CD14-positive monocyte (primary cell): ENCODE data around the gene AIG1. TPM values are rescaled to one million over a fixed set of nuclear protein-coding genes. Genes with fewer than 3 reads are reported as not detected.

ENCODE experiments used
- DNase-seq, 3 donors: peaks; one replicate each; pipeline ENCODE4 v3.0.0-alpha.2; 2011 to 2022
- H2AFZ ChIP-seq: 2 replicates; pipeline ENCODE4 v1.6.0; 2012; ENCODE audit warnings: mild to moderate bottlenecking, low read depth, low read length, inconsistent platforms; ENCODE audit not compliant: insufficient read depth, poor library complexity, severe bottlenecking
- H3K27ac ChIP-seq, 2 donors: 1 replicate in 1 of 2; 2 replicates in 1 of 2; pipeline ENCODE4 v1.5.1; 2012 to 2013; ENCODE audit warnings: low read length in 2 of 2, control low read depth in 1 of 2, inconsistent platforms in 1 of 2, low read depth in 1 of 2, mild to moderate bottlenecking in 1 of 2
- H3K27me3 ChIP-seq, 2 donors: one replicate each; pipeline versions ENCODE4 v1.6.0 to v1.6.1; 2011 to 2013; ENCODE audit warnings: low read length in 2 of 2; ENCODE audit not compliant: control insufficient read depth in 2 of 2, insufficient read depth in 2 of 2
- H3K36me3 ChIP-seq, 2 donors: replicated peaks in 1 of 2; 1 replicate in 1 of 2; 2 replicates in 1 of 2; pipeline versions ENCODE4 v1.5.1 to v1.6.1; 2012 to 2013; ENCODE audit warnings: low read length in 2 of 2, control low read depth in 1 of 2, inconsistent platforms in 1 of 2, mild to moderate bottlenecking in 1 of 2; ENCODE audit not compliant: insufficient read depth in 2 of 2, control insufficient read depth in 1 of 2
- H3K4me1 ChIP-seq, 2 donors: 1 replicate in 1 of 2; 2 replicates in 1 of 2; pipeline versions ENCODE4 v1.5.1 to v1.6.1; 2012 to 2013; ENCODE audit warnings: low read length in 2 of 2, control low read depth in 1 of 2, inconsistent platforms in 1 of 2, mild to moderate bottlenecking in 1 of 2, moderate library complexity in 1 of 2; ENCODE audit not compliant: insufficient read depth in 2 of 2, control insufficient read depth in 1 of 2
- H3K4me2 ChIP-seq: replicated peaks from 2 replicates; pipeline ENCODE3; 2012; ENCODE audit warnings: low read length, moderate library complexity, mild to moderate bottlenecking; ENCODE audit not compliant: poor library complexity, severe bottlenecking; ENCODE audit errors: extremely low read depth
- H3K4me3 ChIP-seq, 3 experiments: fragments of 200-600 bp in 1 of 3; sonication (generic) in 1 of 3; replicated peaks in 1 of 3; 1 replicate in 2 of 3; 2 replicates in 1 of 3; pipeline ENCODE4 v1.5.1; 2011 to 2013; ENCODE audit warnings: low read length in 3 of 3, mild to moderate bottlenecking in 3 of 3, control low read depth in 2 of 3, low read depth in 2 of 3, inconsistent platforms in 1 of 3, moderate library complexity in 1 of 3
- H3K79me2 ChIP-seq: 2 replicates; pipeline ENCODE4 v1.6.0; 2012; ENCODE audit warnings: mild to moderate bottlenecking, control low read depth, inconsistent platforms, low read length, moderate library complexity; ENCODE audit not compliant: insufficient read depth
- H3K9ac ChIP-seq: 2 replicates; pipeline ENCODE4 v1.6.0; 2017; ENCODE audit warnings: low read length, mild to moderate bottlenecking; ENCODE audit not compliant: insufficient read depth, poor library complexity, severe bottlenecking
- H3K9me3 ChIP-seq, 2 donors: replicated peaks in 1 of 2; 1 replicate in 1 of 2; 2 replicates in 1 of 2; pipeline versions ENCODE4 v1.5.1 to v1.6.1; 2012 to 2013; ENCODE audit warnings: low read length in 2 of 2, control low read depth in 1 of 2; ENCODE audit not compliant: control insufficient read depth in 1 of 2, insufficient read depth in 1 of 2
- H4K20me1 ChIP-seq: 2 replicates; pipeline ENCODE4 v1.6.0; 2012; ENCODE audit warnings: mild to moderate bottlenecking, low read length, control low read depth, moderate library complexity; ENCODE audit not compliant: insufficient read depth
- H3K27ac Mint-ChIP-seq, 7 donors: one replicate each; pipeline ENCODE4 v1.8.0; 2020; ENCODE audit warnings: mild to moderate bottlenecking in 7 of 7, mixed read lengths in 7 of 7, moderate library complexity in 6 of 7, inconsistent platforms in 2 of 7
- H3K27me3 Mint-ChIP-seq, 3 donors: one replicate each; pipeline ENCODE4 v1.8.0; 2021 to 2022; ENCODE audit warnings: low read depth in 3 of 3, mild to moderate bottlenecking in 3 of 3, mixed read lengths in 3 of 3, moderate library complexity in 3 of 3, inconsistent platforms in 1 of 3
- H3K36me3 Mint-ChIP-seq, 2 donors: one replicate each; pipeline ENCODE4 v1.8.0; 2020; ENCODE audit warnings: mixed read lengths in 2 of 2, inconsistent platforms in 1 of 2, mild to moderate bottlenecking in 1 of 2
- H3K4me1 Mint-ChIP-seq: one replicate; pipeline ENCODE4 v1.8.0; 2020; ENCODE audit warnings: mild to moderate bottlenecking, mixed read lengths
- H3K4me3 Mint-ChIP-seq, 2 donors: one replicate each; pipeline ENCODE4 v1.8.0; 2020; ENCODE audit warnings: mild to moderate bottlenecking in 2 of 2, mixed read lengths in 2 of 2, moderate library complexity in 1 of 2
- H3K9me3 Mint-ChIP-seq, 7 donors: one replicate each; pipeline ENCODE4 v1.8.0; 2020 to 2022; ENCODE audit warnings: mixed read lengths in 7 of 7, mild to moderate bottlenecking in 6 of 7, moderate library complexity in 6 of 7, inconsistent platforms in 2 of 7
- CTCF ChIP-seq: fragments of 200-600 bp; IDR thresholded peaks from one replicate; pipeline ENCODE4 v1.8.0; 2022; ENCODE audit warnings: antibody characterized with exemption, mild to moderate bottlenecking
- WGBS: methylation state at CpG from one replicate; pipeline ENCODE4 v1.1.5; 2013; ENCODE audit warnings: missing lambda C conversion rate; ENCODE audit not compliant: insufficient coverage; 5-methylcytosine and 5-hydroxymethylcytosine counted together
- intact Hi-C, 2 donors: fragments of 100-400 bp; cut with micrococcal nuclease; formaldehyde crosslinking; loops; one replicate each; pipeline versions ENCODE4 v1.15.0 to v1.15.1; 2023
- polyA plus RNA-seq, 3 donors: library from polyadenylated mRNA; depleted of rRNA in 1 of 3; unstranded in 2 of 3; stranded (reverse) in 1 of 3; fragments of 300-500 nt in 2 of 3; fragments of >200 nt in 1 of 3; fragmentation: Illumina TruSeq in 2 of 3; gene quantifications; 1 replicate in 2 of 3; 2 replicates in 1 of 3; pipeline ENCODE4 v1.2.3, GENCODE V29; 2012 to 2021

Gene AIG1
- polyA plus RNA-seq, 3 donors = 6.7 to 7.6 (median 6.8) TPM

GRCh38 chr6:143093290-143093689 is 32.6 kb downstream of the AIG1 start:
- no peaks in the 10 kb centered on the region for H3K4me1 Mint-ChIP-seq

GRCh38 chr6:143096403-143096802 is 35.7 kb downstream of the AIG1 start:
- H3K36me3 Mint-ChIP-seq = no peaks in the 10 kb centered on the region
- H3K27me3 Mint-ChIP-seq = peaks cover 0 to 2% (median 0%) of the 10 kb centered on the region in 3 donors
- H3K27ac Mint-ChIP-seq = no peak overlapping the region
- Histone ChIP-seq H3K4me2 (no peak overlapping the region), H2AFZ (no peak overlapping the region), H3K9me3 (no peaks in the 10 kb centered on the region), H3K36me3 (no peaks in the 10 kb centered on the region), H3K27me3 (no peaks in the 10 kb centered on the region), H3K79me2 (no peaks in the 10 kb centered on the region), H4K20me1 (no peaks in the 10 kb centered on the region), H3K9ac (no peak overlapping the region), H3K4me3 (no peak overlapping the region), H3K27ac (no peak overlapping the region), H3K4me1 (peaks cover 19 to 21% of the 10 kb centered on the region in 2 donors)
- WGBS = no CpG with 5 or more reads among the region's 2 CpGs
- H3K4me1 Mint-ChIP-seq = no peaks in the 10 kb centered on the region
- no peak overlapping the region for H3K4me3 Mint-ChIP-seq
- intact Hi-C loops = no loop called here
- no peak for TF ChIP-seq CTCF
- no peak for DNase-seq
- peaks cover 0 to 2% (median 0%) of the 10 kb centered on the region in 7 donors for H3K9me3 Mint-ChIP-seq

More at GRCh38 chr6:143093290-143093689, 32.6 kb downstream of the AIG1 start:
- intact Hi-C loops = no loop called here
- H3K36me3 ChIP-seq = no peaks in the 10 kb centered on the region
- DNase-seq = no peak
- Mint-ChIP-seq H3K4me3 (no peak overlapping the region), H3K9me3 (peaks cover 0 to 2% (median 0%) of the 10 kb centered on the region in 7 donors), H3K27ac (no peak overlapping the region), H3K36me3 (no peaks in the 10 kb centered on the region), H3K27me3 (no peaks in the 10 kb centered on the region)
- H3K4me2 ChIP-seq = no peak overlapping the region
- H3K9me3 ChIP-seq = no peaks in the 10 kb centered on the region
- no peak for TF ChIP-seq CTCF
- H3K9ac ChIP-seq = no peak overlapping the region
- H3K4me1 ChIP-seq = peaks cover 14% of the 10 kb centered on the region in 2 donors
- no peaks in the 10 kb centered on the region for H3K79me2 ChIP-seq
- H4K20me1 ChIP-seq = no peaks in the 10 kb centered on the region
- H3K4me3 ChIP-seq = no peak overlapping the region
- H3K27me3 ChIP-seq = no peaks in the 10 kb centered on the region
- no peak overlapping the region for H3K27ac ChIP-seq
- WGBS = no CpG with 5 or more reads among the region's 2 CpGs
- no peak overlapping the region for H2AFZ ChIP-seq
